Peyer's patch (tissue), 4 donors: ENCODE results near the gene INSRR.

ENCODE experiments used
- CTCF ChIP-seq, 6 experiments: fragments of 450-650 bp in 4 of 6; fragments of 200-600 bp in 2 of 6; sonication (generic) in 1 of 6; IDR thresholded peaks; one replicate each; pipeline ENCODE4 v1.5.1; 2017 to 2019; ENCODE audit warnings: antibody characterized with exemption in 6 of 6, mild to moderate bottlenecking in 3 of 6, moderate library complexity in 1 of 6
- POLR2A ChIP-seq, 2 donors: fragments of 450-650 bp; IDR thresholded peaks; one replicate each; pipeline ENCODE4 v1.5.1; 2017; ENCODE audit warnings: antibody characterized with exemption in 2 of 2, mild to moderate bottlenecking in 2 of 2, moderate library complexity in 2 of 2

- TF ChIP-seq CTCF (IDR thresholded peaks at IDR 0.05) (no peak), POLR2A (IDR thresholded peaks at IDR 0.05) (no peak)
Observed at GRCh38 chr1:156856282-156856785, 2.6 kb downstream of the INSRR start.
